Activated T-cell treated with anti-CD3 and anti-CD28 coated beads for 4 hours (primary cell): ENCODE results near the gene SYDE2.

Experiments used
- DNase-seq: peaks from one replicate; pipeline ENCODE4 v3.0.0-alpha.2; 2020

Gene SYDE2

DNA sequence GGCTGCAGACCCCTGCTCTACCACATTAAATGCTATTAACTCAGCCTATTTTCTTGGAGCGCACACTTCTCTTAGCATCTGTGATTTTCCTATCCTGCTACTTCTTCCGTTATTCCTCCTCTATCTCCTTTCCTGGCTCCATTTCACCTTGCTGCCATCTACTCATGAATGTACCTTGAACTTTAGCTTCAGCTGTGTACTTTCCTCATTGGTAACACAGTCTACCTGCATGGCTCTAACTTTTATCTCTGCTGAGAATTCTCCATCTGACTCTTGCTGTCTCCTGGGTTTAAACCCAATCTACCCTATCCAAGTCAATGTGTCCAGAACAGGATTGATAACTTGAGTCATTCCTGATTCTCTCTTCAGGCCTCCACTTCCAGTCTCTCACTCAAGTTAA, 84.9 kb downstream of the SYDE2 start:
- no peak for DNase-seq

GRCh38 chr1:85111695-85112094, 89.1 kb downstream of the SYDE2 start:
- DNase-seq: no peak

DNA sequence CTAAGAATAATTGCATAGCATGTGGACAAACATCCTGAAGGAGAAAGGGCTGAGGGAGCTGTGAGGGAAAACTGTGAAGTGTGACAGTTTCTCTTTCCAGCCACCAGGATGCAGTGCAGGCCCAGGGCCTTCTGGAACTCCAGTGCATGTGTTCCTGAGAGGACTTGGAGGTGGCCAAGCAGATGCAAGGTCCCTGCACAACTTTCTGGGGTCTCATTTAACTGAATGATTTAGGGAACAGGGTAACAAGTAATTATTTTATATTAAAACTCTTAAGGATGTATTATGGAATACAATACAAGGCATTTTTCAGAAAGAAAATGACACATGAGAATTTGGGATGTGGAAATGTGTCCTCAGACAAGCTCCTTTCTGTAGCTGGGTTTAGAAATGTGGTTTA, 91.3 kb downstream of the SYDE2 start:
- DNase-seq: no peak
